NCI-H2196 (cell line): ENCODE measurements around the gene DISP3.

Experiments
- DNase-seq: peaks from one replicate; lab custom pipeline; 2025; ENCODE audit not compliant: unreplicated experiment; lab: John Stamatoyannopoulos, UW

DISP3 gene

DNA sequence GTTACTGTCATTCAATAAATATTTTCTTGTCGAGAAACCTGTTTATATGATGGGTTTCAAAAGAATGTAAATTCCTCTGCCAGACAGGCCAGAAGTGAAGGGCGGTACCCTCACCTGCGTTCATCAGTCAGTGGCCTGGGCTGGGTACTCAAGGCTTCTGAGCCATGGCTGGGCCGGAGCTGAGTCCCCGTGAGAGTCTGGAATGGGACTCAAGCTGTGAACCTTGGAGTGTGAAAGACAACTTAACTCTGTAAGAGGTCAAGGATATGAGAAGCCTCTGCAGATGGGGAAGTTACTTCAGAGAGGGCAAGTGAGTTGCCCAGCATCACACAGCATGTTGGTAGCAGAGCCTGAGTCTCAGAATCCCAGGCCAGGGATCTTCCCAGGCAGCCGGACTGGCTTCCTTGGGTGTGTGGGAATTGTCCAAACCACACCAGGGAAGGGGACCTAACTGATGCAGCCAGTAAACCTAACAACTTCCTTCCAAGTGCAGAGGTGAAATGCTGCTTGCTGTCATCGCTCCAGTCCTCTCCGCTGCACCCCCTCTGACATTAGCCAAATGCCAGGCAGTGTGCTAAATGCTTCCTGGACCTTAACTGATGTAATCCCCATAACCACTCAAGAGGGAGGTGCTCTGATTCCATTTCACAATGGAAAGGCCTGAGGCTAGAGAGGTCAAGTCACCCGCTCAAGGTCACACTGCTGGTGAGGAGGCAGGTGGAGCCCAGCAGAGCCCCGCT lies 4.8 kb downstream of the DISP3 start:
- DNase-seq, result peak; percentile 94

DNA sequence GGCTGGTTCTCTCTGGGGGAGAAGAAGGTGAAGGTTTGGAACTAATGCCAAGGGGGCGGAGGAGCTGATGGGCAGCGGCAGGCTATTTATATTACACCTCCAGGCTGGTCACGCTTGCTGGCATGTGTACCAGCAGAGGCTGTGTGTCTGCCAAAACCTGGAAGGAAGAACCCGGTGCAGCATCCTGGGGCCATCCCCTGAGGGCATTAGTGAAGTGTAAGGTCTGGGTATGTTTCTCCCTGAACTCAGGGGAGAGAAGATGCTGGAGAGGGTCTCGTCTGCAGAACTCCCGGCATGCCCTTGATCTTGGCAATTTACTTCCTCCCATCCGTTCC lies 5.3 kb downstream of the DISP3 start:
- no peak for DNase-seq

DNA sequence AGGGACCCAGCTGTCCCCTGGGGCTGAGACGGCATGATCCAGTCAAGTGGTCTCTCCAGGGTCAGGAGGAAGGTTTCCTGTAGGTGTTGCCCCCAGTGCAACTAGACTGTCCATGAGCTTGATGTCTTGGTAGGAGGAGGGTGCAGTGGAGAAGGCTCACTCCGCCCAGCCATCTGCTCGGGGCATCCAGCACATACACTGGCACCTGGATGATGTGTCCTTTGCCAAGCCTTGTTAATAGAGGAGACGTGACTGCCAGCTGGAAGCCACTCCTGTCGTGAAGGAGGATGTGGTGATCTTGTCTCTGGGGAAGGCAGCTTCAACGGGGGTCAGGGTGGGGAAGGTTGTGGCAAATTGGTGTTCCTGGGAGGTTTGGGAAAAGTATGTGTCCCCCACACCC lies 6.2 kb downstream of the DISP3 start:
- peak; percentile 72 for DNase-seq

DNA sequence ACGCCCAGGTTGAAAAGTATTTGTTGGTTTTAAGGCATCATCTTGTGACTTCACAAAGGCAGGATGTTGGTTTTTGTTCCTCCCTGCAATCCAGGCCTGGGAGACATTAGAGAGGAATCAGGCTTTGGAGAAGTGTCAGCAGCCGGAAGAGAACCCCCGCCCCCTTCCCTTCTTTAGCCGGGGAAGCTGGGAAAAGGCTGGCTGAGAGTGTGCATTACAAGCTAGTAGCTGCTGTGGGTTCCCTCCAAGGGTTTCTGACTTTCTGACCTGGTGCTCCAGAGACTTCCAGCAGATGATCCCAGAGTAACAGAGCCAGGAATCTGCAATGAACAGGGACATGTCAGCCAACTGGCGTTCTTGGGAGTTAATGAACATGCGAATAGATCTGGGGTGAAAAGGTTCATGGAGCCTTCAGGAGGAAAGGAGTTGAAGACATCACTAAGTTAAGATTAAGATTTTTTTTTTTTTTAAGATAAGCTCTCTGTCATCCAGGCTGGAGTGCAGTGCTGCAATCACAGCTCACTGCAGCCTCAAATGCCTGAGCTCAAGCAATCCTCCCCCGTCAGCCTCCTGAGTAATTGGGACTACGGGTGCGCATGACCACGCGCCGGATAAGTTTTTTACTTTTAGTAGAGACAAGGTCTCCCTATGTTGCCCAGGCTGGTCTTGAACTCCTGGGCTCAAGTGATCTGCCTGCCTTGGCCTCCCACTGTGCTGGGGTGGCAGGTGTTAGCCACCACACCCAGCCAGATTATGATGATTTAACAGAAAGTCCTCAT lies 7.5 kb downstream of the DISP3 start:
- no peak for DNase-seq

DNA sequence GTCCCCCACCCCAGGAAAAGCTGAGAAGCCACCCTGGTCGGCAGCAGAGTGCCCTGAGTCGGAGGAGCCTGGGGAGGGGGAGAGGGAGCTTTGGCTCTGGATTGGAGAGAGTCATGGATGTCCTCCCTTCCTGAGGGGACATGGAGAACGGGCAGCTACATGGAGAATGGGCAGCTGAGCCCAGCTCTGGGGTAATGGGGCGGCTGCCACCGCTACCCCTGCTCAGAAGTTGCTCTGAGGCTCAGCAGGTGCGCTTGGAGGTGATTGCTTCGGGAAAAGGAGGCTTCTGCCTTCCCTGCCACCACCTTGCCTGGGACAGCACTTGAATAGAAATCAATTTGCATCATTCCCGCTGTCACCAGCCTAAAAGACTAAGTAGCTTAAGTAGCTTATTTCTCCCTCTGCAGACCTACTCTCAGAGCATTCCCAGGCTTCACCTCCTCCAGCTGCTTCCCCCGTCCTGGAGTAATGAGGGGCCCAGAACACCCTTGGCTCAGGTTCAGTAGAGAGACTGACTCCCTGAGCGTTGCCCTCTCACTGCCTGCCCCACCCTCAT lies 8.3 kb downstream of the DISP3 start:
- no peak for DNase-seq

DNA sequence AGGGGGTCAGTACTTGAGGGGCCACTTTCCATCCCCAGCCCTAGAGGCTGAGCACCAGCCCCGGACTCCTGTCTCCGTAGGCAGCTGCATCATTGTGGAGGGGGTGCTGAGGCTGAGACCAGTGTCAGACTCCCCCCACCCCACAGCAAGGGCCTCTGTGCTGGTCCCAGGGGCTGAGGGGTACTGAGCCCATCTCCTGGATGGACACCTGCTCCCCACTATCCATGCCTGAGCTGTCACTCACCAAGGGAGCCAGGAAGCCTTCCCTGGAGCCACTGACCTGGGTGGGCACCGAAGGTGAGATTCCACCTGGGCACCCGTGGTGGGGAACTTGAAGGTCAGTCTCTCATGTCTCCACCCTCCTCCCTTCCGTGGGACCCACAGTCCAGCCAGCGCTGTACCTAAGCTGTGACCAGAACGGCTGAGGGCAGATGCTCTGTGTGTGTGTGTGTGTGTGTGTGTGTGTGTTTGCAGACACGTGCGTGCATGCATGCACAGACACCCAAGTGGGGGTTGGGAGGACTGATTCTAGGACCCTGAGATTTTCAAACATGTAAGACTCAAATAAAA lies 9.3 kb downstream of the DISP3 start:
- no peak for DNase-seq

DNA sequence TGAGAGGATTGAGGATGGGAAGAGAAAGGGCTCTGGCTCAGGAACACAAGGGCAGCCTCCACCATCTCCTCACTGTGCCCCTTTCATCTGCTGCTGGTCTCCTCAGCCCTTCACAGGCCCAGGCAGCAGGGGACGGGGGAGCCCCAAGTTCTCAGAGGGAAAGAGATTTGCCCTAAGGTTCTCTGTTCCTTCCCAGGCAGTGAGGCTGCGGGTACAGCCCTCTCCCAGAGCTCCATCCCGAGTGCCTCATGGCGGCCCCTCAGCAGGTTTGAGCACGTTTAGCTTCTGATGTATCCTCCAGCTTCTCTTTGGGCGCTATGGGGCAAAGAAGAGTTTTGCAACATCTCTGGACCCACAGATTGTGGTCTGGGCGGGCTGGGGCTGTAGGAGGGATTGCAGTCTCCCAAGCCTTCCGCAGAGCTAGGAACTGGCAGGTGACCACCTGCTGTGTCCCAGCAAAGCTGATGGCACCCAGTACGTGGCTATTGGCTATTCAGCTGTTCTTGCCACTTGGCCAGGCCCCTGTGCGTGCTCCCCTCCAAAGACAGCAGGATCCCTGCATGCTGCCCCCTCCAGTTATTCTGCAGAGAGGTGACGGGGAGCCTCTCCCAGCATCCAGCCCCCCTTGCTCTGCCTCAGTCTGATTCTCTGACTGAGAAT lies 10.1 kb downstream of the DISP3 start:
- DNase-seq, result no peak

DNA sequence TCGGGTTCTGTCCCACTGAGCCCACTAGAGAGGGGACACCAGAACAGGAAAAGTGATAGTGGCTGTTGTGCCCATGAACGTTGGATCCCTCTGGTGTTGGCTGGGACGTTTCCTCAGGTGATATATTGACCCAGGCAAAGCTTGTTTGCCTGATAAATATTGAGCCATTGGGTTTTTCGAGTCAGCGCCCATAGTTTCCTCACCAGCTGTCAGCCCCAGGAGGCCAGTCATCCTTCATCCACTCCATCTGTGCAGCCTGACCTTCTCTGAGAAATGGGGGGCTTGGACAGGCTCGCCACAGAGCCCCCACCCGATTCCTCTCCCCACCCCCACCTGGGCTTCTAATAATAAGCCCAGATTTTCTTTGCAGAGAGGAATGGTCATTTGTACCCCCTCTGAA lies 13.3 kb downstream of the DISP3 start:
- no peak for DNase-seq

DNA sequence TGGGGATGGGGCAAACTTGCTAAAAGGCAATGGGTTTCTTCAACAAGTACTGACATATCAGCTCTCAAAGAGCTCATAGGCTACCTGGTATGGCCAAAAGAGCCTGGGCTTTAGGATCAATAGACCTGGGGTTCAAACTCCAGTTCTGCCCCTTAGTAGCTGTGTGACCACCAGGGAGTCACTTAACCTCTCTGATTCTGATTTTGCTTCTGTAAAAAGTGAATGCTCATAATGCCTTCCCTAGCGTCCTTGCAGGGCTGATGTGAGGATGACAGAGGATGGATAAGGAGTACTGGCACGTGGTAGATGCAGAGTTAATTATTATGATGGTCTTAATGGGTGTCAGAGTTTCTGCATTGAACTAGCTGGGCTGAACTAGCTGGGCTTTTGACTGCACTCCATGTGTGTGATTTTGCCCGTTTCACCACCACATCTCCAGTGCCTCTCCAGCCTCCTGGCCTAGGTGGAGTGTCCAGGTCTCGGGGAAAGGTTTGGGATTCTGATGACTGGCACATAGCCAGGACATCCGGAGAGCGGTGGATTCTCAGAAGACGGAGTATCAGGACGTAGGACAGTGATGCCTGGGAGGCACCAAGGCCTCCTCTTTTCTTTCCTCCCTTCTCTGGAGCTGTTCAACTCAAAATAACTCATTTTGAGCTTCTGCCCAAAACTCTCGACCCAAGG lies 15.2 kb downstream of the DISP3 start:
- DNase-seq, result no peak

DNA sequence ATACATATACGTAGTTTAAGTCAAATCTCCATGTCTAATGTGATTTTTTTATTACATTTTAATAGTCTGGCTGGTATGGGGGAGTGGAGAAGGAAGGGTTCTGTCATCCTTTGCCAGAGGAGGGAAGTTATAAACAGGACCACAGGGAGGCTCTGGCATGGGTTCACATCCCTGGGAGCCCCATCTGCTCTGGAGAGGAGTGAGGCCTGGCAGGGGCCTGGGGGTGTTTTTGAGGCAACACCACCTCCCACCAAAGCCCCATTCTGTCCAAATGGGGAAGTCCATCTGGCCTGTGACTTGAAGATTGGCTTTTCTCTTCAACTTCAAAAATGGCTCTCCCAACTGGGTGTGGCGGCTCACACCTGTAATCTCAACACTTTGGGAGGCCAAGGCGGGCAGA lies 15.8 kb downstream of the DISP3 start:
- DNase-seq, result no peak

DNA sequence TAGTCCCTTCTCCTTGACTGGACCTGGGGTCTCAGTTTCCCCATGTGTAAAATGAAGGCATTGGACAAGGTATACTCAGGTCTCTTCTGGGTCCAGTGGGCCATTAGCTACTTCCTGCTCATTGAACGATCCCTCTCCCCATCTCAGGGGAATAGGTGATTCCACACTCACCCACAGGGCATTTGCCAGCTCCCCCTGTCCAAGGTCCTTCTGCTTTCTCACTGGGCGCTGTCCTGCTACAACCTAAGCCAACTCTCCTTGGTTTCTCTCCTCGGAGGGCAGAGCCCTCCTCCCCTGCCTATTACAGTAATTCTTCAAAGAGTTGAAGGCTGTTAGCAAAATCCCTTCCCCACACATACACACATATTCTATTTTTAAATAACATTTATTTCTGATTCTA lies 16.6 kb downstream of the DISP3 start:
- no peak for DNase-seq

DNA sequence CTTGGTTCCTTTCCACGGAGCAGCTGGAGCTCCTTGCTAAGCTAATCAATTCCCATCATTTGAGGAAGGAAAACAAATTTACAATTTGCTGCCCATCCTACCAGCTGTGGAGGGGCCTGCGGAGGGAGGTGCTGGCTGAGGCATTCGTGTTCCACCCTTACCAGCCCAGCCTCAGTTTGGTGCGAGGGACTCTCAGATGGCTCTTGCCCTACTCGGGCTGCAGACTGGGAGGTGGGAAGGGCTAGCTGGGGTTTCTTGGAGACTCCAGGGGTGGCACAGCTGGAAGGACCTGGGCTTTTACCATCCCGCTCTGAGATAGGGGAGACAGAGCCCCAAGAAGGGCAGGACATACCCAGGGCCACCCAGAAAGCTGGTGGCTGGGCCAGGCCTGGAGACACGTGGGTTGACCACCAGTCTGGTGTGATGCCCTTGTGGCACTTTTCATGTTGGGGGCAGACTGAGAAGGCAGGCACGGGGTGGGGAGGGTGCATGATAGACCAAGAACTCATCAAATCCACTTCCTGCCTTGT lies 17.7 kb downstream of the DISP3 start:
- DNase-seq, result no peak

DNA sequence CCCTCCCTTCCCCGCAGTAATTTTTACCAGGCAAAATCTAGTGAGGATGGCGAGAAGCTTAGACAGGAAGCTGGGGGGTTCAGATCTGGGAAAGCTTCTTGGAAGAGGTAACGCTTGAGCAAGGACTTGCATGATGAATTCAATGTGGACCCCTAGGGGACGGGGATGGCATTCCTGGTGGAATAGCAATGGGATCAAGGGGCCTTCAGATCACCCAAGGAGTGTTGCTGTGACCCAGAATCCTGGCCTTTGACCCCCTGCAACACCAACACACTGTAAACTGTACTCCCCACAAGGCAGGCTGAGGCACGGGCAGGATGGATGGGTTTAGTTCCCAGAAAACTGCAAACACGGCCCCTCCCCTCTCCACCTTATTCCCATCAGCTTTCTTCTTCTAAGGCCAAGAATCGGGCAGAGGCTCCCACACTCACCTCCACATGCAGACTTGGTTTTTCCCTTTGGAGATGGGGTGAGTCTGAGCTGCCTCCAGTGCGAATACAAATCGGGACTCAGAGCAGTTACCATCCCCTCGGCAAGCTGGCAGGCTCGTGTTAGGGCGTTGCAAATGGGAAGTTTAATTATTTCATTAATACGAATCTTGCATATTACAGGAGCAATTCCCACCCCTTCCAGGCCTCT lies 20.1 kb downstream of the DISP3 start:
- no peak for DNase-seq

DNA sequence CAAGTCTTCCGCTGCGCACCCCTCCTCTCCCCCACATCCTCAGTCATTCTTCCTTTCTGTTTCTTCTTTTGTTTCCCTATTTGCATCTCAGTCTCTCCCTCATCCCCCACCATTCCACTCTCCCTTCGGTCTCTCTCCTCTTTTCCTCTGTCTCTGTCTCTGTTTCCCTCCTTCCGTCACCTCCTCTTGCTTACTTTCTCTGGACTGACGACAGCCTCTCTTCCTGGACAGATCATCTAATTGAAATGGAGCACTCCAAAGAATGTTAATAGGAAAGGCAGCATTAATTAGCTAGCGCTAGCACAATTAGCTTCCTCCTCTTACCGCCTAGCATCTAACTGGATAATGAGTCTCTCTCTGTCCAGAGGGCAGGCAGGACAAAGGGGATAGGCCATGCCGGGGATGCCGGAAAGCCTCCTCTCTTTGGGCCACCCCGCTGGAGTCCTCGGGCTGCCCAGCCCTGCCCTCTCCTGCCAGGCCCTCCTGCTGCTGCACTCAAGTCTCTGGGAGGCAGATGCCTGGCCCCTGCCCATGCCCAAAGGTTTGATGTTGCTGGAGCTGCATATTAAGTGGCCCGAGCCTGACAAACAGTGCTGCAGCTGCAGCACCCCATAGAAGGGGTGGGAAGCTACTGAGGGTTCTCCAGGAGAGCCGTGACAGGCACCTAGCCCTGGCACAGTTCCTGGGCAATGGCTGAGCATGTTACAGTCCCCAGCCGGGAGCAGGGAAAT lies 20.8 kb downstream of the DISP3 start:
- no peak for DNase-seq

DNA sequence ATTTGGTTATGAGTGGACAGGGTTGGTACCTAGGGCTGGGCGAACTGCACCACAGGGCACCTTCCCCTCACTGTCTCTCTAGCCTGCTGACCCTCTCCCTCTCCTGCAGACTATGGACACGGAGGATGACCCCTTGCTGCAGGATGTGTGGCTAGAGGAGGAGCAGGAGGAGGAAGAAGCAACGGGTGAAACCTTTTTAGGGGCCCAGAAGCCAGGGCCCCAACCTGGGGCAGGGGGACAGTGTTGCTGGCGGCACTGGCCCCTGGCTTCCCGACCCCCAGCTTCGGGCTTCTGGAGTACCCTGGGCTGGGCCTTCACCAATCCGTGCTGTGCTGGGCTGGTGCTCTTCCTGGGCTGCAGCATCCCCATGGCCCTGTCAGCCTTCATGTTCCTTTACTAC lies 21.9 kb downstream of the DISP3 start:
- no peak for DNase-seq

DNA sequence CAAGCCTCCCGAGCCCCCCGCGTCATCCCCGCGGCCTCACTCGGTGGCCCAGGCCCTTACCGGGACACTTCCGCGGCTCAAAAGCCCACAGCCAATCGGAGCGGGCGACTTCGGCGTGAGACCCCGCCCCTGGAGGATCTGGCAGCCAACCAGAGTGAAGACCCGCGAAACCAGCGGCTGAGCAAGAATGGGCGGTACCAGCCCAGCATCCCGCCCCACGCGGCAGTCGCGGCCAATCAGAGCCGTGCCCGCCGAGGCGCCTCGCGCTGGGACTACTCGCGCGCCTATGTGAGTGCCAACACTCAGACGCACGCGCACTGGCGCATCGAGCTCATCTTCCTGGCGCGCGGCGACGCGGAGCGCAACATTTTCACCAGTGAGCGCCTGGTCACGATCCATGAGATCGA lies 22.5 kb downstream of the DISP3 start:
- DNase-seq, result no peak

DNA sequence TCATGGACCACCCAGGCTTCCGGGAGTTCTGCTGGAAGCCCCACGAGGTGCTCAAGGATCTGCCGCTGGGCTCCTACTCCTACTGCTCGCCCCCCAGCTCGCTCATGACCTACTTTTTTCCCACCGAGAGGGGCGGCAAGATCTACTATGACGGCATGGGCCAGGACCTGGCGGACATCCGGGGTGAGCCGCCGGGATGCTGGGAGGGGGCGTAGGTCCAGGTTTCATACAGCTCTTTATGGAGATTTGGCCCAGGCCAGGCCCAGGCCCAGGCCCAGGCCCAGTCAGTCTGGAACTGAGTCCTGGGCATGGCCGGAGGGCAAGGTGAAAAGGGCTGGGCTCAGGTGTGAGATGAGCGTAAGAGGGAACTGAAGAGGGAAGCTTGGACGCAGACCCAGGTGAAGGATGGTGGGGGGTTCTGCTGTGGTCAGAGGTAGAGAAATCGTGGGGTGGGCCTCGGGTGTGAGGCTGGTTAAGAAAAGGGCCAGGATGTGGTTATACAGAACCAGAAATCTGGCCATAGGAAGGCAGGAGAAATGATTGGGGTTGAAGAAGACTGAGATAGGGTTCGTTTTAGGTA lies 23.0 kb downstream of the DISP3 start:
- DNase-seq, result no peak

DNA sequence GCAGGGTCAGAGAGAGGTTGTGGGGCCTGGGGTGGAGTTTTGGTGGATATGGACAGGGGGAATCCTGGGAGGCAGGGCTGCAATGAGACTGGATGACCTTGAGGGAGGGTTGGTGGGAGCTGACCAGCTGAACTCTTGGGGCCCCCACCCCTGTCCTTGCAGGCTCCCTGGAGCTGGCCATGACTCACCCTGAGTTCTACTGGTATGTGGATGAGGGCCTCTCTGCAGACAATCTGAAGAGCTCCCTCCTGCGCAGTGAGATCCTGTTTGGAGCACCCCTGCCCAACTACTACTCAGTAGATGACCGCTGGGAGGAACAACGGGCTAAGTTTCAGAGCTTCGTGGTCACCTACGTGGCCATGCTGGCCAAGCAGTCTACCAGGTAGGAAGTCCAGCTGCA lies 23.6 kb downstream of the DISP3 start:
- DNase-seq, result no peak

DNA sequence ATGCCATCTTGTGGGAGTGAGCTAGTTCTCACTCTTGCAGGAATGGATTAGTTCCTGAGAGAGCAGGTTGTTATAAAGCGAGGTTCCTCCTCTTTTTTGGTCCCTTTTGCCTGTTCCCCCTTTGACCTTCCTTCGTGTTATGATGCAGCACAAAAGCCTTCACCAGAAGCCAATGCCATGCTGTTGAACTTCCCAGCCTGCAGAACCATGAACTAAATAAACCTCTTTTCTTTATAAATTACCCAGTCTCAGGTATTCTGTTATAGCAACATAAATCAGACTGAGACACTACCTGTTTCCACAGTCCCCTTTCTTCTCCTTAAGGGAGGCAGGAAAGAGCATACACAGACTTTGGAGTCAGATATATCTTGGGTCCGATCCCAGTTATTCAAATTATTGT lies 25.6 kb downstream of the DISP3 start:
- DNase-seq, result no peak
